ENCODE measurements around the gene CADM2. TPM values are rescaled to one million over a fixed set of nuclear protein-coding genes. Genes with fewer than 3 reads are reported as not detected.

Gene CADM2
- total RNA-seq, 1 donor from 2014 or later, result 4.4 TPM

DNA sequence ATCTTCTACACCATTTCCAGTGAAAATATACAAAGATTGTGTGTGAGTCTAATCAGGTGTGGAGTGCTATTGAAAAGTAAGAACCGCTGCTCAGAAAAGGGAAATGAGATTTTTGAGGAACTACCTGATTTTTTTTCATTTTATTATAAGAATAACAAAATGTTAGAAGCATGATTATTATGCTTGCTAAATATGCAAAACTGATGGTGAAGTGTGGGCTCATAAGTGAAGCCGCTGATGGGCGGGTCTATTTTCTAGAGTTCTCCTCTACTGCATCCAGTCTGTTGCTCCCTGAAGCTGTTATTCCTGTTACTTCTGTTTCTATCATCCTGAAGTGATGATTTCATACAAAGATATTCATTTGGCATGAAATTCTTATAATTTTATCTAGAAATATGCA is 612.0 kb downstream of the CADM2 start:
- no peak for DNase-seq (ENCODE audit: low spot score, unreplicated experiment)
- TF ChIP-seq, protein P1, sequence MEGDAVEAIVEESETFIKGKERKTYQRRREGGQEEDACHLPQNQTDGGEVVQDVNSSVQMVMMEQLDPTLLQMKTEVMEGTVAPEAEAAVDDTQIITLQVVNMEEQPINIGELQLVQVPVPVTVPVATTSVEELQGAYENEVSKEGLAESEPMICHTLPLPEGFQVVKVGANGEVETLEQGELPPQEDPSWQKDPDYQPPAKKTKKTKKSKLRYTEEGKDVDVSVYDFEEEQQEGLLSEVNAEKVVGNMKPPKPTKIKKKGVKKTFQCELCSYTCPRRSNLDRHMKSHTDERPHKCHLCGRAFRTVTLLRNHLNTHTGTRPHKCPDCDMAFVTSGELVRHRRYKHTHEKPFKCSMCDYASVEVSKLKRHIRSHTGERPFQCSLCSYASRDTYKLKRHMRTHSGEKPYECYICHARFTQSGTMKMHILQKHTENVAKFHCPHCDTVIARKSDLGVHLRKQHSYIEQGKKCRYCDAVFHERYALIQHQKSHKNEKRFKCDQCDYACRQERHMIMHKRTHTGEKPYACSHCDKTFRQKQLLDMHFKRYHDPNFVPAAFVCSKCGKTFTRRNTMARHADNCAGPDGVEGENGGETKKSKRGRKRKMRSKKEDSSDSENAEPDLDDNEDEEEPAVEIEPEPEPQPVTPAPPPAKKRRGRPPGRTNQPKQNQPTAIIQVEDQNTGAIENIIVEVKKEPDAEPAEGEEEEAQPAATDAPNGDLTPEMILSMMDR (IDR thresholded peaks at IDR 0.05; ENCODE audit: unreplicated experiment), result no peak
- H3K9me3 Mint-ChIP-seq (ENCODE audit: low read depth), result no peaks in the 10 kb centered on the region
- H3K36me3 Mint-ChIP-seq (ENCODE audit: insufficient read depth), result no peaks in the 10 kb centered on the region
- no peaks in the 10 kb centered on the region for H3K4me1 Mint-ChIP-seq (ENCODE audit: low read depth)
- no peak overlapping the region for H3K4me3 Mint-ChIP-seq (ENCODE audit: low read depth)
- H3K27me3 Mint-ChIP-seq, result no peaks in the 10 kb centered on the region
- H3K27ac Mint-ChIP-seq, result no peak overlapping the region

DNA sequence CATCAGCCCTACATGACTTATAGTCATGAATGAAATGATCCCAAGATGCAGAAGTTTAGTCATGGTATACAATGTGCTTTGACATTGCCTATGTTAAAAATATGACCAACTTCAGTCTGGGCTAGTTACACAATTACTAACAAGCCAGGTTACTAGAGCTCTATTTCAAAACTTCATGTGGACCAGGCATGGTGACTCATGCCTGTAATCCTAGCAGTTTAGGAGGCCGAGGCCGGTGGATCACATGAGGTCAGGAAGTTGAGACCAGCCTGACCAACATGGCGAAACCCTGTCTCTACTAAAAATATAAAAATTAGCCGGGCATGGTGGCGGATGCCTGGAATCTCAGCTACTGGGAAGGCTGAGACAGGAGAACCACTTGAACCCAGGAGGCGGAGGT is 613.0 kb downstream of the CADM2 start:
- no peak for DNase-seq (ENCODE audit: low spot score, unreplicated experiment)
- no peak overlapping the region for H3K27ac Mint-ChIP-seq
- no peaks in the 10 kb centered on the region for H3K27me3 Mint-ChIP-seq
- no peaks in the 10 kb centered on the region for H3K4me1 Mint-ChIP-seq (ENCODE audit: low read depth)
- H3K9me3 Mint-ChIP-seq (ENCODE audit: low read depth), result peaks cover 4% of the 10 kb centered on the region
- no peak overlapping the region for H3K4me3 Mint-ChIP-seq (ENCODE audit: low read depth)
- no peaks in the 10 kb centered on the region for H3K36me3 Mint-ChIP-seq (ENCODE audit: insufficient read depth)
- TF ChIP-seq, protein P1 (IDR thresholded peaks at IDR 0.05; ENCODE audit: unreplicated experiment), result no peak

DNA sequence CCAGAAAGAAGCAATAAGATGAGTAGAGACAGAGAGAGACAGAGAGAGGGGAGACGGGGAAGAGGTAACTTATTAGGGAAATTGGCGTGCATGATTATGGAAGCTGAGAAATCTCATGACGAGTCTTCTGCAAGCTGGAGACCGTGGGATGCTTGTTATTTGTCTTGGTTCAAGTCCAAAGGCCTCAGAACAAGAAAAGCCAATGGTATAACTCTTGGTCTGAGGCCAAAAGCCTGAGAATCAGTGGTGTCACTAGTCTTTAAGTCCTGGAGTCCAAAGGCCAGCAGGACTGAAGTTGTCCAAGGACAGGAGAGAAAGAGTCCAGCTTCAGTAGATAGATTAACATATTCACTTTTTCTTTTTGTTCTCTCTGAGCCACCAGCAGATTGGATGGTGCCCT is 613.6 kb downstream of the CADM2 start:
- H3K9me3 Mint-ChIP-seq (ENCODE audit: low read depth), result peaks cover 6% of the 10 kb centered on the region
- H3K4me1 Mint-ChIP-seq (ENCODE audit: low read depth), result no peaks in the 10 kb centered on the region
- TF ChIP-seq, protein P1 (IDR thresholded peaks at IDR 0.05; ENCODE audit: unreplicated experiment), result no peak
- no peak for DNase-seq (ENCODE audit: low spot score, unreplicated experiment)
- H3K27ac Mint-ChIP-seq, result no peak overlapping the region
- H3K27me3 Mint-ChIP-seq, result no peaks in the 10 kb centered on the region
- no peaks in the 10 kb centered on the region for H3K36me3 Mint-ChIP-seq (ENCODE audit: insufficient read depth)
- H3K4me3 Mint-ChIP-seq (ENCODE audit: low read depth), result no peak overlapping the region

DNA sequence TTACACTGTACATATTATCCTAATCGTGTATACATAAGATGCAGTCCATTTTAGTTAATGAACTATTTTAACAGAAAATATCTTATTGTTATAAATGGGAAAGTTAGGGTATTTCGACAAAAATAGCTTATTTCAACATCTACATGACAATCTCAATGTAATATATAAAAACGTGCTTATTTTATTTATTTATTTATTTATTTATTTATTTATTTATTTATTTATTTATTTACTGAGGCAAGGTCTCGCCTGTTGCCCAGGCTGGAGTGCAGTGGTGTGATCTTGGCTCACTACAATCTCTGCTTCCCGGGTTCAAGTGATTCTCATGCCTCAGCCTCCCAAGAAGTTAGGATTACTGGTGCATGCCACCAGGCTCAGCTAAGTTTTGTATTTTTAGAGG is 614.2 kb downstream of the CADM2 start:
- Mint-ChIP-seq H3K9me3 (ENCODE audit: low read depth) (peaks cover 6% of the 10 kb centered on the region), H3K27me3 (no peaks in the 10 kb centered on the region)
- TF ChIP-seq, protein P1 (IDR thresholded peaks at IDR 0.05; ENCODE audit: unreplicated experiment), result no peak

DNA sequence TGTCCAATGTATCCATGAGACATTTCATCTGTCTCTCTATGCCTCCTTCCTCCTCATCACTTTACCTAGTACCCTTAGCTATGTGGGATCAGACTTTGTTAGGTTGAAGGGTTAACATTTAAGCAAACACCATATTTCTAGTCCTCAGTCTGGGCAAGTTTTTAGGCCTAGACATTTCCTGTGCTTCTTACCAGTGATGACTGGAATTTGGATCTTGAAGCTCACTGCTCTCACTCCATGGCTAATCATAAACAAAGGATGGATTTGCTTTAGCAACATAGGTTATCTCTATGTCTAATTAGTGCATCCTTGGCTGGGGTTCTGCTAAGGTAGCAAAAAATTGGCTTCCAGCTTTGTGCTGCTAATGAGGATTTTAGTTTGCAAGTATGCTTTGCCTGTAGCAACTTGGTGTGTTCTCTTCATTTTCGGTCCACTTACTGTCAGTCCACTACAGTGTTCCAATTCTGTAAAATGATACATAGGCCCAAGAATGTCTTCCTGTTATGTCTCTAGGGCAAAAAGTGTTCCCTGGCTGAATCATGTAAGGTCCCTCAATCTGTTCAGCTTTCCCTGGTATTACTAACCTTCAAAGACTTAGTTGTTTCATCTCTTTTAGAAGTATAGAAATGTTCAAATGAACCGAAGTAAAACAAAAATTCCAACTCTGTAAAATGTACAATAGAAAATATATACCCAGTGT is 615.4 kb downstream of the CADM2 start:
- Mint-ChIP-seq H3K36me3 (ENCODE audit: insufficient read depth) (no peaks in the 10 kb centered on the region), H3K4me3 (ENCODE audit: low read depth) (no peak overlapping the region), H3K9me3 (ENCODE audit: low read depth) (peaks cover 6% of the 10 kb centered on the region), H3K27ac (no peak overlapping the region), H3K4me1 (ENCODE audit: low read depth) (no peaks in the 10 kb centered on the region), H3K27me3 (no peaks in the 10 kb centered on the region)
- no peak for DNase-seq (ENCODE audit: low spot score, unreplicated experiment)
- TF ChIP-seq, protein P1 (IDR thresholded peaks at IDR 0.05; ENCODE audit: unreplicated experiment), result no peak

More for the DNA sequence above, 614.2 kb downstream of the CADM2 start:
- Mint-ChIP-seq H3K4me1 (ENCODE audit: low read depth) (no peaks in the 10 kb centered on the region), H3K4me3 (ENCODE audit: low read depth) (no peak overlapping the region), H3K27ac (no peak overlapping the region), H3K36me3 (ENCODE audit: insufficient read depth) (no peaks in the 10 kb centered on the region)
- DNase-seq (ENCODE audit: low spot score, unreplicated experiment), result no peak
